Activated naive CD4-positive, alpha-beta T cell treated with anti-CD3 and anti-CD28 coated beads for 36 hours (primary cell): Measurements from ENCODE around the gene IGFN1. TPM values are rescaled to one million over a fixed set of nuclear protein-coding genes. Genes with fewer than 3 reads are reported as not detected.

ENCODE experiments used
- CTCF ChIA-PET: fragments of 350-600 bp; sonication (Branson Sonifier 250); formaldehyde crosslinking; loops from one replicate; lab custom pipeline; 2021; ENCODE audit warnings: antibody characterized with exemption; lab: Charles Lee
- DNase-seq: peaks from one replicate; pipeline ENCODE4 v3.0.0-alpha.2; 2020
- H3K27ac Mint-ChIP-seq: one replicate; pipeline ENCODE4 v1.8.0; 2021; ENCODE audit warnings: mild to moderate bottlenecking, mixed read lengths
- H3K27me3 Mint-ChIP-seq: one replicate; pipeline ENCODE4 v1.8.0; 2021; ENCODE audit warnings: low read depth, mixed read lengths
- H3K36me3 Mint-ChIP-seq: one replicate; pipeline ENCODE4 v1.8.0; 2021; ENCODE audit warnings: low read depth, mixed read lengths
- H3K4me1 Mint-ChIP-seq: one replicate; pipeline ENCODE4 v1.8.0; 2021; ENCODE audit warnings: low read depth, mixed read lengths
- H3K4me3 Mint-ChIP-seq: one replicate; pipeline ENCODE4 v1.8.0; 2021; ENCODE audit warnings: mild to moderate bottlenecking, moderate library complexity, mixed read lengths
- H3K9me3 Mint-ChIP-seq: one replicate; pipeline ENCODE4 v1.8.0; 2021; ENCODE audit warnings: mixed read lengths
- intact Hi-C: fragments of 100-400 bp; cut with micrococcal nuclease; formaldehyde crosslinking; loops from one replicate; pipeline ENCODE4 v1.15.1; 2023
- total RNA-seq, 2 experiments: library from RNA; stranded (reverse); gene quantifications; one replicate each; pipeline ENCODE4 v1.2.3, GENCODE V29; 2021

IGFN1 gene
- total RNA-seq, 2 experiments from 2014 or later, result not detected

- Mint-ChIP-seq H3K27ac (no peak overlapping the region), H3K4me3 (no peak overlapping the region), H3K27me3 (peaks cover 2% of the 10 kb centered on the region), H3K9me3 (no peaks in the 10 kb centered on the region), H3K4me1 (peaks cover 15% of the 10 kb centered on the region), H3K36me3 (no peaks in the 10 kb centered on the region)
- no peak for DNase-seq
- CTCF ChIA-PET, result interaction anchor here (0.6 to 1.1 kb wide), 3 partner anchors 17 to 437 kb away, joined by 3 to 7 read pairs (median 3); no protein-coding TSS in a partner anchor
- intact Hi-C loops, result no loop called here
Measured at GRCh38 chr1:201167041-201167991, 23.3 kb upstream of the IGFN1 start.

GRCh38 chr1:201169203-201169602 is 21.4 kb upstream of the IGFN1 start:
- DNase-seq, result no peak
- Mint-ChIP-seq H3K36me3 (no peaks in the 10 kb centered on the region), H3K9me3 (no peaks in the 10 kb centered on the region), H3K27me3 (peaks cover 2% of the 10 kb centered on the region), H3K27ac (no peak overlapping the region), H3K4me3 (no peak overlapping the region), H3K4me1 (peaks cover 21% of the 10 kb centered on the region)
- intact Hi-C loops, result no loop called here
- CTCF ChIA-PET, result interaction anchor here (0.9 to 1.4 kb wide), 4 partner anchors 10 to 50 kb away, joined by 3 to 4 read pairs (median 4); no protein-coding TSS in a partner anchor

- peak overlapping the region; percentile 76 for H3K4me3 Mint-ChIP-seq
- CTCF ChIA-PET, result interaction anchor here (0.9 to 1.5 kb wide), 2 partner anchors 15 to 21 kb away, joined by 3 to 5 read pairs; partner anchors contain the start of gene TMEM9
- intact Hi-C loops, result loop anchor here (1.0 to 2.0 kb wide), 3 partner anchors 16 to 337 kb away; partner anchors contain the start of genes CSRP1 and TMEM9
- no peak overlapping the region for H3K27ac Mint-ChIP-seq
- no peak for DNase-seq
- no peaks in the 10 kb centered on the region for H3K36me3 Mint-ChIP-seq
- H3K9me3 Mint-ChIP-seq, result no peaks in the 10 kb centered on the region
- peaks cover 21% of the 10 kb centered on the region for H3K4me1 Mint-ChIP-seq
- peaks cover 2% of the 10 kb centered on the region for H3K27me3 Mint-ChIP-seq
Measured at GRCh38 chr1:201169971-201170532, 20.6 kb upstream of the IGFN1 start.

GRCh38 chr1:201170533-201171062 is 20.0 kb upstream of the IGFN1 start:
- H3K27ac Mint-ChIP-seq, result peak overlapping the region; percentile 85
- DNase-seq, result peak; percentile 93
- intact Hi-C loops, result loop anchor here (1.0 to 2.0 kb wide), 7 partner anchors 16 to 501 kb away; partner anchors contain the start of genes CSRP1, DDX59, KIF21B and TMEM9

GRCh38 chr1:201171063-201172036 is 19.3 kb upstream of the IGFN1 start:
- peaks cover 21% of the 10 kb centered on the region for H3K4me1 Mint-ChIP-seq
- intact Hi-C loops, result loop anchor here (1.0 to 2.0 kb wide), 6 partner anchors 20 to 502 kb away; partner anchors contain the start of genes CSRP1, DDX59 and KIF21B
- no peaks in the 10 kb centered on the region for H3K36me3 Mint-ChIP-seq
- H3K27ac Mint-ChIP-seq, result peak overlapping the region; percentile 85
- H3K4me3 Mint-ChIP-seq, result peak overlapping the region; percentile 76
- DNase-seq, result peak; percentile 84
- CTCF ChIA-PET, result interaction anchor here (0.8 to 1.5 kb wide), 4 partner anchors 16 to 53 kb away, joined by 3 to 5 read pairs (median 4); partner anchors contain the start of gene TMEM9
- peaks cover 2% of the 10 kb centered on the region for H3K27me3 Mint-ChIP-seq
- no peaks in the 10 kb centered on the region for H3K9me3 Mint-ChIP-seq

More at GRCh38 chr1:201170533-201171062, 20.0 kb upstream of the IGFN1 start:
- CTCF ChIA-PET, result interaction anchor here (0.8 to 1.5 kb wide), 3 partner anchors 15 to 54 kb away, joined by 3 to 5 read pairs (median 4); partner anchors contain the start of gene TMEM9
- H3K4me1 Mint-ChIP-seq, result peaks cover 21% of the 10 kb centered on the region
- H3K36me3 Mint-ChIP-seq, result no peaks in the 10 kb centered on the region
- H3K9me3 Mint-ChIP-seq, result no peaks in the 10 kb centered on the region
- H3K27me3 Mint-ChIP-seq, result peaks cover 2% of the 10 kb centered on the region
- peak overlapping the region; percentile 76 for H3K4me3 Mint-ChIP-seq

- Mint-ChIP-seq H3K9me3 (no peaks in the 10 kb centered on the region), H3K27me3 (peaks cover 3% of the 10 kb centered on the region), H3K36me3 (no peaks in the 10 kb centered on the region), H3K27ac (no peak overlapping the region), H3K4me1 (peaks cover 21% of the 10 kb centered on the region), H3K4me3 (no peak overlapping the region)
- DNase-seq, result no peak
- CTCF ChIA-PET, result interaction anchor here (1.4 kb wide), 1 partner anchor 23 kb away, joined by 4 read pairs; no protein-coding TSS in a partner anchor
- intact Hi-C loops, result no loop called here
Measured at GRCh38 chr1:201172326-201172725, 18.3 kb upstream of the IGFN1 start.

GRCh38 chr1:201172999-201173610 is 17.5 kb upstream of the IGFN1 start:
- no peaks in the 10 kb centered on the region for H3K36me3 Mint-ChIP-seq
- peaks cover 21% of the 10 kb centered on the region for H3K4me1 Mint-ChIP-seq
- H3K27me3 Mint-ChIP-seq, result peaks cover 3% of the 10 kb centered on the region
- DNase-seq, result peak; percentile 51
- intact Hi-C loops, result no loop called here
- H3K9me3 Mint-ChIP-seq, result no peaks in the 10 kb centered on the region
- CTCF ChIA-PET, result no interaction called here
- H3K27ac Mint-ChIP-seq, result no peak overlapping the region
- no peak overlapping the region for H3K4me3 Mint-ChIP-seq

DNA sequence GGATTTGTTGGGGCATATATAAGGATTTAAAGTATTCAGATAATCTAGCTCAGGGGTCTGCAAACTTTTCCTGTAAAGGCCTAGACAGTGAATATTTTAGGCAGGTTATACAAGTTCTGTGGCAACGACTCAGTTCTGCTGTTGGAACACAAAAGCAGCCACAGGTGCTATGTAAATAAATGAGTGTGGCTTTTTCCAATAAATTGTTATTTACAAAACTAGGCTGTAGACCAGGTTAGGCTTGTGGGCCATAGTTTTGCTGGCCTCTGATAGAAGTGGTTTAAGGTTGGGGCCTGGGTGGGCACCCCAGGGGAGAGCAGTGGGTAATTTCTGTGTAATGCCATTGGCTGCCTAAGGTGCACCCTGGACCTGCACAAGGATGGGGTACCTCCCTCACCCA is 16.9 kb upstream of the IGFN1 start:
- no peak overlapping the region for H3K27ac Mint-ChIP-seq
- intact Hi-C loops, result no loop called here
- peaks cover 21% of the 10 kb centered on the region for H3K4me1 Mint-ChIP-seq
- no peak overlapping the region for H3K4me3 Mint-ChIP-seq
- H3K27me3 Mint-ChIP-seq, result peaks cover 5% of the 10 kb centered on the region
- no peaks in the 10 kb centered on the region for H3K36me3 Mint-ChIP-seq
- DNase-seq, result no peak
- CTCF ChIA-PET, result no interaction called here
- peaks cover 1% of the 10 kb centered on the region for H3K9me3 Mint-ChIP-seq

DNA sequence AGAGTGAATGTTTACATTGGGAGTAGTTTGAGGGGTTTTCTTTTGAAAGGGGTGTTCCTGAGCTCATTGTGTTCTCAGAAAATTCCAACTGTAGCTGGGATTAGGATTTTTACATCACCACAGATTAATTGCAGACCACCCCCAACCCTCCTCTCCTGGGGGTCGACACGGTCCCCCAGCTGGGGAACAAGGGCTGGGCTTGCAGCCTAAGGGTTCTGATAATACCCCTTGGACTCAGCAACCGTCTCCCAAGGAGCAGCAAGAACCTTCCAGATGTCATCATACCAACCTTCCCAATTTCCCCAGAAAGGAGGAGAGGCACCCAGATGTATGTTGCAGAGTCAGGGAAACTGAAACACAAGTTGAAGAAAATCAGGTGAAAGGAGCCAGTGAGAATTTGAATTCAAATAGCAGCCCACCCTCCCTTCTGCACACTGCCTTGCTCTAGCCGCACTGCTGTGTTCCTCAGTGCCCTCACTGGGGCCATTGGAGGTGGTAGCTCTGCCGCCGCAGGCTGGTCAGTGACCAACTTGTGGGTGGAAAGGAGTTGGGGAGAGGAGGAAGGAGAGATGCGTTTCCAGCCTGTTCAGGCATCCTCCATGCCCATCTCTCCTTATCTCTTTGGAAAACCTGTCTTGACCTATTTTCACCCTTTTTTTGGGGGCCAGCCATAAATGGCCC is 14.7 kb upstream of the IGFN1 start:
- no peak for DNase-seq
- H3K27ac Mint-ChIP-seq, result no peak overlapping the region
- peaks cover 13% of the 10 kb centered on the region for H3K27me3 Mint-ChIP-seq
- CTCF ChIA-PET, result no interaction called here
- no peak overlapping the region for H3K4me3 Mint-ChIP-seq
- intact Hi-C loops, result no loop called here
- H3K9me3 Mint-ChIP-seq, result peaks cover 7% of the 10 kb centered on the region
- H3K36me3 Mint-ChIP-seq, result no peaks in the 10 kb centered on the region
- H3K4me1 Mint-ChIP-seq, result peaks cover 13% of the 10 kb centered on the region

- H3K4me3 Mint-ChIP-seq, result no peak overlapping the region
- no peak for DNase-seq
- no peak overlapping the region for H3K27ac Mint-ChIP-seq
- H3K27me3 Mint-ChIP-seq, result peaks cover 12% of the 10 kb centered on the region
- H3K36me3 Mint-ChIP-seq, result no peaks in the 10 kb centered on the region
- CTCF ChIA-PET, result no interaction called here
- intact Hi-C loops, result no loop called here
- H3K9me3 Mint-ChIP-seq, result peaks cover 7% of the 10 kb centered on the region
- peaks cover 7% of the 10 kb centered on the region for H3K4me1 Mint-ChIP-seq
Measured at GRCh38 chr1:201176940-201177339, 13.7 kb upstream of the IGFN1 start.
